Common myeloid progenitor, CD34-positive (primary cell): ENCODE measurements around the gene TAC1.
"Not testable (repeated sequence)": the region's sequence is repeated elsewhere in the genome, so short reads cannot be mapped to it uniquely, and the experiment has no call there.

Experiments used
- CTCF ChIA-PET: fragments of 350-600 bp; sonication (Branson Sonifier 250); formaldehyde crosslinking; loops from one replicate; lab custom pipeline; 2021; ENCODE audit warnings: antibody characterized with exemption; lab: Charles Lee
- POLR2A ChIA-PET: fragments of 350-600 bp; sonication (Branson Sonifier 250); formaldehyde crosslinking; loops from one replicate; lab custom pipeline; 2021; ENCODE audit warnings: antibody characterized with exemption; lab: Charles Lee
- DNase-seq, 3 donors: peaks; one replicate each; pipeline versions ENCODE4 v3.0.0 to v3.0.0-alpha.2; 2013
- H3K27ac ChIP-seq, 2 experiments: 1 replicate in 1 of 2; 2 replicates in 1 of 2; pipeline ENCODE4 v1.7.0; 2013; ENCODE audit warnings: inconsistent platforms in 2 of 2, low read length in 2 of 2, mild to moderate bottlenecking in 2 of 2, low read depth in 1 of 2, moderate library complexity in 1 of 2; ENCODE audit not compliant: severe bottlenecking in 2 of 2, insufficient read depth in 1 of 2, poor library complexity in 1 of 2
- H3K27me3 ChIP-seq, 5 experiments: replicated peaks in 2 of 5; 1 replicate in 3 of 5; 2 replicates in 2 of 5; pipeline versions ENCODE4 v1.6.1 to v1.7.0; 2013; ENCODE audit warnings: low read length in 4 of 5, mild to moderate bottlenecking in 2 of 5, moderate library complexity in 2 of 5, inconsistent platforms in 1 of 5; ENCODE audit not compliant: insufficient read depth in 5 of 5, control insufficient read depth in 4 of 5
- H3K36me3 ChIP-seq, 4 experiments: 1 replicate in 2 of 4; 2 replicates in 2 of 4; pipeline versions ENCODE4 v1.6.1 to v1.7.0; 2013; ENCODE audit warnings: low read length in 3 of 4, control low read depth in 1 of 4, mild to moderate bottlenecking in 1 of 4; ENCODE audit not compliant: control insufficient read depth in 4 of 4, insufficient read depth in 4 of 4
- H3K4me1 ChIP-seq, 4 experiments: 1 replicate in 3 of 4; 2 replicates in 1 of 4; pipeline versions ENCODE4 v1.6.1 to v1.7.1; 2013; ENCODE audit warnings: low read length in 3 of 4, mild to moderate bottlenecking in 3 of 4, control low read depth in 1 of 4, inconsistent platforms in 1 of 4, moderate library complexity in 1 of 4; ENCODE audit not compliant: control insufficient read depth in 4 of 4, insufficient read depth in 4 of 4; ENCODE audit errors: control extremely low read depth in 1 of 4
- H3K4me3 ChIP-seq, 7 experiments: 1 replicate in 4 of 7; 2 replicates in 3 of 7; pipeline versions ENCODE4 v1.5.1 to v1.7.0; 2013; ENCODE audit warnings: mild to moderate bottlenecking in 7 of 7, low read length in 6 of 7, moderate library complexity in 6 of 7, inconsistent platforms in 2 of 7, low read depth in 2 of 7, control low read depth in 1 of 7; ENCODE audit not compliant: insufficient read depth in 4 of 7, control insufficient read depth in 1 of 7; ENCODE audit errors: extremely low read depth in 1 of 7
- H3K9me3 ChIP-seq, 5 experiments: 1 replicate in 4 of 5; 2 replicates in 1 of 5; pipeline versions ENCODE4 v1.6.1 to v1.7.1; 2013; ENCODE audit warnings: low read length in 4 of 5, mild to moderate bottlenecking in 2 of 5, inconsistent platforms in 1 of 5, low read depth in 1 of 5, moderate library complexity in 1 of 5; ENCODE audit not compliant: control insufficient read depth in 4 of 5, insufficient read depth in 2 of 5; ENCODE audit errors: control extremely low read depth in 1 of 5
- WGBS: methylation state at CpG from one replicate; pipeline ENCODE4 v1.1.5; 2013; ENCODE audit not compliant: insufficient coverage; 5-methylcytosine and 5-hydroxymethylcytosine counted together

TAC1 gene

DNA sequence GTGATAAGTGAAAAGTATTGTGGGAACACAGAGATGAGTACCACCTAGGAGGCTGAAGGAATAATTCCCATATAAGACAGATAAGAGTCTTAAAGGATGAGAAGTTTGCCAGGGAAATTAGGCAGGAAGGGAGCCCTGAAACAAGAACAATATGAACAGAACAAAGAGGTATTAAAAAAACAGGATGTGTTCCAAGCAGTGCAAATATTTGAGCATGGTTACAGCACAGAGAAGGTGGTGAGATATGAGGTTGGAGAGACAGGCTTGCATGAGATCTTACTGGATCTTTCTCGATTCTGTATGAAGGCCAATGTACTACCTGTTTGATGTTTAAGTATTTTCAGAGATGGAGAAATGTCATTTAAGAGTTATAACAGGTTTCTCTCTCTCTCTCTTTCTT is 20.3 kb downstream of the TAC1 start:
- Histone ChIP-seq H3K36me3 (no peaks in the 10 kb centered on the region), H3K9me3 (peaks cover 0 to 1% (median 0%) of the 10 kb centered on the region in 5 experiments), H3K27me3 (peaks cover 0 to 3% (median 0%) of the 10 kb centered on the region in 5 experiments), H3K27ac (no peak overlapping the region), H3K4me3 (no peak overlapping the region), H3K4me1 (no peaks in the 10 kb centered on the region)
- ChIA-PET CTCF (no interaction called here), POLR2A (no interaction called here)
- DNase-seq: no peak
- no CpG with 5 or more reads among the region's 1 CpG for WGBS

DNA sequence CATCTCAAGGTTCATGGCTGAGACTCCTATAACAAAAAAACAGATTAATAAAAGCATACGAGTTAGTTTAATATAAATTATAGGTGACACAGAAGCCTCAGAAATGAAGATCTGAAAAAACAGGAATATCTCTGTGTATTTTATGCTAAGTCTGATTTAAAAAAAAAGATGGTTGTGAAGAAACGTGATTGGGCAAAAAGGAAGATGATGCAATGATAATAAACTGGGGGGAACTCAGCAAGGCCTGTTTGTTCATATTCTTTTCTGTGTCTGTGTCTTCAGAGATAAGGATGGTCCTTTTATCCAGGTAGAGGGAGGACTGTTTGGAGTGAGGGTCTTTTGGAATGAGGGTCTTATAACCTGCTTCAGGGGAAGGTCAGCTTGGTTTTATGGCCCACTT is 25.9 kb downstream of the TAC1 start:
- no peak overlapping the region for H3K27ac ChIP-seq
- H3K4me3 ChIP-seq: no peak overlapping the region
- no peaks in the 10 kb centered on the region for H3K4me1 ChIP-seq
- H3K9me3 ChIP-seq: no peaks in the 10 kb centered on the region
- WGBS: 73% methylated on average over 1 of the region's 2 CpGs
- ChIA-PET CTCF (no interaction called here), POLR2A (no interaction called here)
- DNase-seq: no peak
- no peaks in the 10 kb centered on the region for H3K27me3 ChIP-seq
- no peaks in the 10 kb centered on the region for H3K36me3 ChIP-seq

DNA sequence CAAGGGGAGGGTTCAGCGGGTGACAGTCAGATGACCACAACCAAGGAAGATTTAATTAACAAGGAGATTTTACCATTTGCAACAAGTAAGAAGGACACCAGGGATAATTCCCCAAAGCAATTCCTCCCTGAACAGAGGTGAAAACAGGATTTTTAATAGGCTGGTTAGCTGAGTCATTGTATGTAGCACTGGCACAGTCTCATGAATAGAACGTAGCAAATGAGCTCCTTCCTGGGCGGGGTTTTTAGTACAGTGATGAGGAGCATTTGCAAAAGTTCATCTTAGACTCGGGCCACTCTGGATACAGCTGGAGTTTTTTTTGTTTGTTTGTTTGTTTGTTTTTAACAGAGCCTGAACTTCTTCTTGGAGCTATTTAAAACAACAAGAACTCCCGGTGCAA is 39.0 kb downstream of the TAC1 start:
- Histone ChIP-seq H3K27ac (no peak overlapping the region), H3K9me3 (no peaks in the 10 kb centered on the region), H3K36me3 (no peaks in the 10 kb centered on the region), H3K4me1 (no peaks in the 10 kb centered on the region), H3K4me3 (no peak overlapping the region), H3K27me3 (peaks cover 0 to 4% (median 0%) of the 10 kb centered on the region in 5 experiments)
- no peak for DNase-seq
- ChIA-PET POLR2A (no interaction called here), CTCF (no interaction called here)
- 62% methylated on average over 4 of the region's 5 CpGs for WGBS

DNA sequence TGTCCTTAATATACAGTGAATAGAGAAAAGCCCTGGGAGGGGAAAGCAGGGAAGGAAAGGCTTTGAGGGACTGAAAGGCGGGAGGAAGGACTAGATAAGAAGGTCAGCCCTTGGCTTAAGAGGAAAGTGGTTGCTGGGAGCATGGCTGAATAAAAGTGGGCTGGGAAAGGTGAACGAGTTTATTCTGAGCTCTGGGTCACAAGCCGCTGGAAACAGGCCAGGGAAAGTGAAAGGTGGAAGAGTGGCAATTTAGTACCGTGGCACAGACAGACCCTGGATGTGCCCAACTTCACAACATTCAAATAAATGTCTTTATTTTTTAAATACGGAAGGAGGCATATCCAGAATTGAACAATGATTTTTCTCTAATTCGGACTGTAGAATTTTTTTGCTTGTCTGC is 39.7 kb downstream of the TAC1 start:
- DNase-seq: no peak
- Histone ChIP-seq H3K4me3 (no peak overlapping the region), H3K4me1 (no peaks in the 10 kb centered on the region), H3K36me3 (no peaks in the 10 kb centered on the region), H3K9me3 (no peaks in the 10 kb centered on the region), H3K27ac (no peak overlapping the region), H3K27me3 (peaks cover 0 to 4% (median 0%) of the 10 kb centered on the region in 5 experiments)
- WGBS: 81% methylated on average over 3 of the region's 6 CpGs
- POLR2A ChIA-PET: no interaction called here
- CTCF ChIA-PET: no interaction called here

DNA sequence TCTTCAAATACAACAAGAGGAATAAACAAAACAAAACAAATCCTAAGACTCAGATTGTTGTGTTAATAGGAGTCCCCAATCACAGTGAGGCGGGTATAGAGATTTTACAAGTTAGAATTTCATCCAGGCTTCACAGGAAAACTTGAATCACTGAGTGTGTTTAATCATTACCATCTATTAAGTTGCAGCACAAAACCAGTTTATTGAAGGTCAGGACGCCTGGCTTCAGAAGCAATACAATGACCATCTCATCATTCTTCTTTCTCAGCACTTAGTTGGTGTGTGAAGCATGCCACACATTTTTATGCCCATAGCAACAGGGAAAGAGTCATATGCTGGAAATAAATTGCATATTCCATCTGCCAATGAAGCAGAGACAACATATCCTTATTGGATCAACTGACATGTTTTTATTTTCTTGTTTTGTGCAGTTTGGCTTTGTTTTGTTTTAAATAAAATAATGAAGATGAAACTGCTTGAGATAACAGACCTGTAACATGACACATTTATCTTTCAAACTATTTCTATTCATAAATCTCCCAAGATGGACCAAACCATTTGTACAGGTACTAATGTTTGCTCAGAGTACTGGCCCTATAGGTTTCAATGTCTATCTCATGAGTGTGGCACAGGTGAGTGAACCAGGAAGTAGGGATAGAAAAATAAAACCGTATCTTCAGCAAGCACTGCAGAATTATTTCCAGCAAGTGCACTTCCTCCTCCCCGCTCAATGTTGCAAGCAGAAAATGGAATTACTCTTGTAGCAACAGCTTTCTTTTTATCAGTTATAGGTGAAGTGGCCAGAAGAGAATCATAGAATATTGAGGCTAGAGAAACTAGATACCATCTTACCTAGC is 40.4 kb downstream of the TAC1 start:
- Histone ChIP-seq H3K27ac (no peak overlapping the region), H3K36me3 (no peaks in the 10 kb centered on the region), H3K27me3 (peaks cover 0 to 4% (median 0%) of the 10 kb centered on the region in 5 experiments), H3K4me1 (no peaks in the 10 kb centered on the region), H3K9me3 (no peaks in the 10 kb centered on the region), H3K4me3 (no peak overlapping the region)
- ChIA-PET CTCF (no interaction called here), POLR2A (no interaction called here)
- 54% methylated on average over 2 of the region's 4 CpGs for WGBS
- DNase-seq: no peak

DNA sequence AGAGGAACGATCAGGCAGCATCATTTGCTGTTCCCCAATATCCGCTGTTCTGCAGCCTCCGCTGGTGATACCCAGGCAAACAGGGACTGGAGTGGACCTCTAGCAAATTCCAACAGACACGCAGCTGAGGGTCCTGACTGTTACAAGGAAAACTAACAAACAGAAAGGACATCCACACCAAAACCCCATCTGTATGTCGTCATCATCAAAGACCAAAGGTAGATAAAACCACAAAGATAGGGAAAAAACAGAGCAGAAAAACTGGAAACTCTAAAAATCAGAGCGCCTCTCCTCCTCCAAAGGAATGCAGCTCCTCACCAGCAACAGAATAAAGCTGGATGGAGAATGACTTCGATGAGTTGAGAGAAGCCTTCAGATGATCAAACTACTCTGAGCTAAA is 54.5 kb downstream of the TAC1 start:
- H3K27me3 ChIP-seq, H3K4me3 ChIP-seq, H3K9me3 ChIP-seq, H3K27ac ChIP-seq, H3K36me3 ChIP-seq, DNase-seq, POLR2A ChIA-PET, CTCF ChIA-PET, H3K4me1 ChIP-seq: not testable (repeated sequence)
- WGBS: 100% methylated on average over 4 of the region's 7 CpGs
